Esophagus muscularis mucosa (tissue), 4 donors: ENCODE data around the gene PRKCH. TPM values are rescaled to one million over a fixed set of nuclear protein-coding genes. Genes with fewer than 3 reads are reported as not detected.

Experiments
- DNase-seq: peaks from one replicate; pipeline ENCODE4 v3.0.0-alpha.2; 2017; ENCODE audit errors: extremely low spot score
- H3K27ac ChIP-seq, 4 donors: fragments of 200-600 bp; sonication (generic); replicated peaks in 1 of 4; 1 replicate in 3 of 4; 2 replicates in 1 of 4; pipeline ENCODE4 v1.5.1; 2016 to 2019; ENCODE audit warnings: mild to moderate bottlenecking in 1 of 4
- H3K27me3 ChIP-seq, 4 donors: fragments of 200-600 bp; sonication (generic); one replicate each; pipeline versions ENCODE4 v1.5.1 to v1.6.0; 2016 to 2019
- H3K36me3 ChIP-seq, 4 donors: fragments of 200-600 bp; sonication (generic); one replicate each; pipeline ENCODE4 v1.5.1; 2016 to 2019
- H3K4me1 ChIP-seq, 4 donors: fragments of 200-600 bp; sonication (generic); one replicate each; pipeline ENCODE4 v1.5.1; 2016 to 2019
- H3K4me3 ChIP-seq, 4 donors: fragments of 200-600 bp; sonication (generic); 1 replicate in 2 of 4; 2 replicates in 2 of 4; pipeline ENCODE4 v1.5.1; 2016 to 2019; ENCODE audit warnings: mild to moderate bottlenecking in 4 of 4, moderate library complexity in 1 of 4
- H3K9me3 ChIP-seq, 4 donors: fragments of 200-600 bp; sonication (generic); 1 replicate in 3 of 4; 2 replicates in 1 of 4; pipeline ENCODE4 v1.5.1; 2016 to 2019
- CTCF ChIP-seq, 3 experiments: fragments of 200-600 bp in 2 of 3; fragments of 450-650 bp in 1 of 3; sonication (generic) in 2 of 3; IDR thresholded peaks; one replicate each; pipeline ENCODE4 v1.5.1; 2017 to 2019; ENCODE audit warnings: antibody characterized with exemption in 3 of 3, mild to moderate bottlenecking in 2 of 3, moderate library complexity in 1 of 3
- EP300 ChIP-seq: sonication (generic); formaldehyde crosslinking; IDR thresholded peaks from one replicate; pipeline ENCODE4 v1.6.1; 2017; ENCODE audit warnings: antibody characterized with exemption
- POLR2A ChIP-seq: fragments of 450-650 bp; IDR thresholded peaks from one replicate; pipeline ENCODE4 v1.6.1; 2017; ENCODE audit warnings: antibody characterized with exemption, moderate library complexity, mild to moderate bottlenecking, low read depth
- POLR2AphosphoS5 ChIP-seq, 2 donors: sonication (generic); formaldehyde crosslinking; IDR thresholded peaks; one replicate each; pipeline ENCODE4 v1.6.1; 2017; ENCODE audit warnings: antibody characterized with exemption in 2 of 2
- WGBS: methylation state at CpG from one replicate; pipeline ENCODE4 v1.1.5; 2018; 5-methylcytosine and 5-hydroxymethylcytosine counted together
- intact Hi-C: fragments of 100-400 bp; cut with DNase I; formaldehyde crosslinking; loops from one replicate; pipeline ENCODE4 v1.15.1; 2023
- total RNA-seq, 4 donors: library from RNA; depleted of rRNA; stranded (reverse); fragments of >200 nt; gene quantifications; one replicate each; pipeline versions ENCODE4 v1.1.0 to v1.2.1, GENCODE V29; 2016

Gene PRKCH
- total RNA-seq, 4 donors from 2014 or later = 13.3 to 67.6 (median 32.2) TPM

GRCh38 chr14:61426048-61426447 is 104.7 kb downstream of the PRKCH start:
- whole genome bisulfite sequencing = 85% methylated on average over 1 of the region's 1 CpG
- Histone ChIP-seq H3K4me1 (peaks cover 0 to 10% (median 0%) of the 10 kb centered on the region in 4 donors), H3K27me3 (no peaks in the 10 kb centered on the region), H3K36me3 (no peaks in the 10 kb centered on the region), H3K27ac (no peak overlapping the region), H3K9me3 (peaks cover 0 to under 1% (median 0%) of the 10 kb centered on the region in 4 donors), H3K4me3 (no peak overlapping the region)
- TF ChIP-seq POLR2AphosphoS5 (IDR thresholded peaks at IDR 0.05) (no peak), POLR2A (no peak), EP300 (no peak), CTCF (IDR thresholded peaks at IDR 0.05) (no peak)
- DNase-seq = peak; percentile 34
- intact Hi-C loops = no loop called here

- Histone ChIP-seq H3K27me3 (peaks cover 0 to 4% (median 0%) of the 10 kb centered on the region in 4 donors), H3K4me3 (no peak overlapping the region), H3K9me3 (peaks cover 0 to 6% (median 0%) of the 10 kb centered on the region in 4 donors), H3K4me1 (peaks cover 0 to 10% (median 0%) of the 10 kb centered on the region in 4 donors), H3K27ac (no peak overlapping the region), H3K36me3 (no peaks in the 10 kb centered on the region)
- WGBS = 86% methylated on average over 2 of the region's 2 CpGs
- intact Hi-C loops = no loop called here
- TF ChIP-seq POLR2AphosphoS5 (IDR thresholded peaks at IDR 0.05) = no peak
- TF ChIP-seq CTCF (IDR thresholded peaks at IDR 0.05) = no peak
- no peak for TF ChIP-seq POLR2A
- TF ChIP-seq EP300 = no peak
- peak; percentile 39 for DNase-seq
These were observed 106.9 kb downstream of the PRKCH start for GRCh38 chr14:61428261-61428660.

GRCh38 chr14:61429316-61429715 is 107.9 kb downstream of the PRKCH start:
- no peaks in the 10 kb centered on the region for H3K36me3 ChIP-seq
- 72% methylated on average over 2 of the region's 2 CpGs for WGBS
- H3K27ac ChIP-seq = no peak overlapping the region
- TF ChIP-seq POLR2AphosphoS5 (IDR thresholded peaks at IDR 0.05) (no peak), CTCF (IDR thresholded peaks at IDR 0.05) (no peak)
- DNase-seq = no peak
- H3K27me3 ChIP-seq = peaks cover 0 to 4% (median 0%) of the 10 kb centered on the region in 4 donors
- peaks cover 0 to 6% (median 0%) of the 10 kb centered on the region in 4 donors for H3K9me3 ChIP-seq
- intact Hi-C loops = no loop called here
- H3K4me1 ChIP-seq = peaks cover 0 to 10% (median 0%) of the 10 kb centered on the region in 4 donors
- H3K4me3 ChIP-seq = no peak overlapping the region

GRCh38 chr14:61430066-61430757 is 108.8 kb downstream of the PRKCH start:
- Histone ChIP-seq H3K36me3 (no peaks in the 10 kb centered on the region), H3K4me3 (no peak overlapping the region), H3K9me3 (peaks cover 0 to 6% (median 0%) of the 10 kb centered on the region in 4 donors), H3K27ac (no peak overlapping the region), H3K4me1 (peaks cover 0 to 13% (median 2%) of the 10 kb centered on the region in 4 donors), H3K27me3 (peaks cover 0 to 4% (median 0%) of the 10 kb centered on the region in 4 donors)
- DNase-seq = peak; percentile 19
- no peak for TF ChIP-seq CTCF (IDR thresholded peaks at IDR 0.05)
- no peak for TF ChIP-seq POLR2A
- TF ChIP-seq EP300 = no peak
- no peak for TF ChIP-seq POLR2AphosphoS5 (IDR thresholded peaks at IDR 0.05)
- intact Hi-C loops = no loop called here
- 80% methylated on average over 2 of the region's 2 CpGs for WGBS
